Measurements from ENCODE around the gene QKI.
A peak's percentile ranks its signal among the peaks of the same experiment; 100 is the strongest.

The QKI gene

GRCh38 chr6:163416557-163417253 is 2.2 kb downstream of the QKI start:
- Histone ChIP-seq H3K9me3 (ENCODE audit: insufficient read depth, low read depth, low read length) (no peaks in the 10 kb centered on the region), H3K27me3 (ENCODE audit: insufficient read depth, low read length, poor library complexity, severe bottlenecking) (no peaks in the 10 kb centered on the region), H3K4me2 (ENCODE audit: low read depth, low read length, poor library complexity, severe bottlenecking) (no peak overlapping the region), H3K4me3 (ENCODE audit: low read length, poor library complexity, severe bottlenecking) (no peak overlapping the region), H2AFZ (ENCODE audit: low read length) (no peak overlapping the region), H3K9me2 (replicated peaks; ENCODE audit: low read depth, low read length) (no peaks in the 10 kb centered on the region), H3K79me2 (ENCODE audit: insufficient read depth, low read length) (no peaks in the 10 kb centered on the region), H3K9ac (ENCODE audit: low read depth, low read length, poor library complexity, severe bottlenecking) (no peak overlapping the region), H3F3A (ENCODE audit: low read depth) (no peaks in the 10 kb centered on the region), H3K4me1 (ENCODE audit: insufficient read depth, low read length, poor library complexity, severe bottlenecking) (no peaks in the 10 kb centered on the region), H3K36me3 (ENCODE audit: insufficient read depth, low read length) (no peaks in the 10 kb centered on the region), H4K20me1 (ENCODE audit: insufficient read depth, low read length, poor library complexity, severe bottlenecking) (no peaks in the 10 kb centered on the region)
- TF ChIP-seq CTCF (conservative IDR thresholded peaks at IDR 0.05; ENCODE audit: low read length) (peak; percentile 51), EZH2phosphoT487 (IDR thresholded peaks at IDR 0.05; ENCODE audit: borderline replicate concordance) (no peak)

- H3K4me1 ChIP-seq (ENCODE audit: insufficient read depth, low read length, poor library complexity, severe bottlenecking) = no peaks in the 10 kb centered on the region
- no peaks in the 10 kb centered on the region for H3K36me3 ChIP-seq (ENCODE audit: insufficient read depth, low read length)
- H3K9me3 ChIP-seq (ENCODE audit: insufficient read depth, low read depth, low read length) = no peaks in the 10 kb centered on the region
- no peaks in the 10 kb centered on the region for H3K79me2 ChIP-seq (ENCODE audit: insufficient read depth, low read length)
- TF ChIP-seq CTCF (conservative IDR thresholded peaks at IDR 0.05; ENCODE audit: low read length) (no peak), EZH2phosphoT487 (IDR thresholded peaks at IDR 0.05; ENCODE audit: borderline replicate concordance) (no peak)
- no peaks in the 10 kb centered on the region for H3K27me3 ChIP-seq (ENCODE audit: insufficient read depth, low read length, poor library complexity, severe bottlenecking)
- no peak overlapping the region for H3K4me2 ChIP-seq (ENCODE audit: low read depth, low read length, poor library complexity, severe bottlenecking)
- H3K9ac ChIP-seq (ENCODE audit: low read depth, low read length, poor library complexity, severe bottlenecking) = no peak overlapping the region
- H4K20me1 ChIP-seq (ENCODE audit: insufficient read depth, low read length, poor library complexity, severe bottlenecking) = no peaks in the 10 kb centered on the region
- no peak overlapping the region for H2AFZ ChIP-seq (ENCODE audit: low read length)
- H3F3A ChIP-seq (ENCODE audit: low read depth) = no peaks in the 10 kb centered on the region
- H3K9me2 ChIP-seq (replicated peaks; ENCODE audit: low read depth, low read length) = no peaks in the 10 kb centered on the region
- no peak overlapping the region for H3K4me3 ChIP-seq (ENCODE audit: low read length, poor library complexity, severe bottlenecking)
Measured at GRCh38 chr6:163417595-163417994, 3.1 kb downstream of the QKI start.

GRCh38 chr6:163418311-163419029 is 4.0 kb downstream of the QKI start:
- Histone ChIP-seq H3K9me2 (replicated peaks; ENCODE audit: low read depth, low read length) (no peaks in the 10 kb centered on the region), H3K79me2 (ENCODE audit: insufficient read depth, low read length) (no peaks in the 10 kb centered on the region), H4K20me1 (ENCODE audit: insufficient read depth, low read length, poor library complexity, severe bottlenecking) (no peaks in the 10 kb centered on the region), H3K4me1 (ENCODE audit: insufficient read depth, low read length, poor library complexity, severe bottlenecking) (no peaks in the 10 kb centered on the region), H3K4me3 (ENCODE audit: low read length, poor library complexity, severe bottlenecking) (no peak overlapping the region), H3K9me3 (ENCODE audit: insufficient read depth, low read depth, low read length) (no peaks in the 10 kb centered on the region), H3K9ac (ENCODE audit: low read depth, low read length, poor library complexity, severe bottlenecking) (no peak overlapping the region), H3K27me3 (ENCODE audit: insufficient read depth, low read length, poor library complexity, severe bottlenecking) (no peaks in the 10 kb centered on the region), H3K4me2 (ENCODE audit: low read depth, low read length, poor library complexity, severe bottlenecking) (no peak overlapping the region), H3F3A (ENCODE audit: low read depth) (no peaks in the 10 kb centered on the region), H3K36me3 (ENCODE audit: insufficient read depth, low read length) (no peaks in the 10 kb centered on the region), H2AFZ (ENCODE audit: low read length) (no peak overlapping the region)
- TF ChIP-seq CTCF (conservative IDR thresholded peaks at IDR 0.05; ENCODE audit: low read length) (no peak), EZH2phosphoT487 (IDR thresholded peaks at IDR 0.05; ENCODE audit: borderline replicate concordance) (no peak)
